NCI-H1694 treated with DMSO at 0.1 percent for 48 hours (cell line): ENCODE results near the gene NUMA1.
A peak's percentile ranks its signal among the peaks of the same experiment; 100 is the strongest.

ENCODE experiments used
- DNase-seq: peaks from one replicate; lab custom pipeline; 2025; lab: John Stamatoyannopoulos, UW

NUMA1 gene

GRCh38 chr11:71999798-72000197, 80.5 kb downstream of the NUMA1 start:
- no peak for DNase-seq

- DNase-seq, result no peak
Measured at GRCh38 chr11:71999362-71999761, 81.0 kb downstream of the NUMA1 start.

GRCh38 chr11:71998649-71999310, 81.6 kb downstream of the NUMA1 start, which contains the start of gene IL18BP:
IL18BP (plus strand) TSS chr11:71998909; CDS start chr11:71999985, 1,076 bp downstream.
- no peak for DNase-seq

- no peak for DNase-seq
Measured at GRCh38 chr11:71998061-71998460, 82.3 kb downstream of the NUMA1 start.

GRCh38 chr11:71997594-71997993, 82.7 kb downstream of the NUMA1 start:
- no peak for DNase-seq

DNA sequence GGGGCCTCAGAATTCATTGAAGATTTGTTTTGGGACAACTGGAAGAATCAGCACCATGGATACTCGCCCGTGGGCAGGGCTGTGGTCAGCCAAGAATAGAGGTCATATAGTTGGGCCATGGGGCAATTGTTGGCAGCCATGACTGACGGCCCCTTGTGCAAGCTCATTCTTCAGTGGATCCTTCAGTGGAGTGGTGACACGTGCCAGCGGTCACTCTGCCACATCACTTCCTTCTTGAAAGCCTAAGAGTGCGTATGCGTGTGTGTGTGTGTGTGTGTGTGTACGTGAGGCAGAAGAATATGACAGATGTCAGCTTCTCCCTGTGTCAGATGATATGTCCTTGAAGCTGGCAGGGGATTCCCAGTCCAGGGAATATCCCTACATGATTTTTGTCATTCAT, 83.4 kb downstream of the NUMA1 start:
- no peak for DNase-seq

DNA sequence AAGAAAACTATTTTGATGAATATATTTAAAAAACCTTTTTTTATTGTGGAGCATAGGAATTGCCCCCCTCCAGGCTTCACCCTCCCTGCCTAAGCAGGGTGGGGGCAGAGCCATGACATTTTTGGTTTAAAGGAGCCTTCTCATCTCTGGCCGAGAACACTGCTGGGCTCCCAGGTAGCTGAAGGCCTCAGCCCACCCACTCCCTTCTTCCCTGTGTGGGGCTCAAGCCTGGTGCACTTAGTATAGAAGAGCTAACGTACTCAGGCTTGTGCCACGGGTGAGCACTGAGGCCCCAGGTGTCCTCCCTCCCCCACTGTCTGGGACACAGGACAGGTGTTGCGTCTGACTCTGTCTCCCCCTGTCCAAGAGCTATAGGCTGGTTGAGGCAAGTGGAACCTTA, 83.8 kb downstream of the NUMA1 start:
- no peak for DNase-seq

- peak; percentile 26 for DNase-seq
Measured at GRCh38 chr11:71995726-71996291, 84.5 kb downstream of the NUMA1 start.

GRCh38 chr11:71994786-71995185, 85.6 kb downstream of the NUMA1 start:
- no peak for DNase-seq

- DNase-seq, result no peak
Measured at GRCh38 chr11:71992136-71992730, 88.1 kb downstream of the NUMA1 start.

DNA sequence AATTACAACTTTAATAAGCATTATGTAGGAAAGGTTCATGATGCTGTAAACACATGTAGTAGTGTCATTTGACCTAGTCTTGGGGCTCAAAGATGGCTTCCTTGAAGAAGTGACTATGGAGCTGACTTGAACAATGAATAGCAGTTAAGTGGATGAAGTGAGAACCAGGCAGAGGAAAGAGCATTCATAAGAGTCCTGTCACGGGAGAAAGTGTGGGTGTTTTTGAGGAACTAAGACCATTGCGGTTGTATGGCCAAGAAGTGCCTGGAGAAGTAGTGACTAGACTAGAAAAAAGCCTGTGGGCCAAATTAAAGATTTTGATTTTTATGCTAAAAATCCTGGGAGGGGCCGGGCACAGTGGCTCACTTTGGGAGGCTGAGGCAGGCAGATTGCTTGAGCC, 88.8 kb downstream of the NUMA1 start:
- no peak for DNase-seq

DNA sequence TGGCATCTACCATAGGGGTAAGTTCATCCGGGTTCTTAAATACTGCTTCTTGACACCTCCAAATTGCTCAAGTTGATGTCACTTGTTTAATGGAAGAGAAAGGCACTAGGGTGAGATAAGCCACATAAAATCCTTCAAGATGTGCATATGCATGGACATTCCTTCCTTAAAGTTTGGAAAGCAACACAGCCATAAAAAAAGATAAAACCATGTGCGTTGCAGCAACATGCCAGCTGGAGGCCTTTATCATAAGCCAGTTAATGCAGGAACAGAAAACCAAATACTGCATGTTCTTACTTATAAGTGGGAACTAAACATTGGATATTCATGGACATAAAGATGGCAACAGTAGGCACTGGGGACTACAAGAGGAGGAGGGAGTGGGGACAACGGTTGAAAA, 89.6 kb downstream of the NUMA1 start:
- no peak for DNase-seq

- no peak for DNase-seq
Measured at GRCh38 chr11:71988050-71988449, 92.3 kb downstream of the NUMA1 start.

GRCh38 chr11:71987521-71987920, 92.8 kb downstream of the NUMA1 start:
- DNase-seq, result no peak

DNA sequence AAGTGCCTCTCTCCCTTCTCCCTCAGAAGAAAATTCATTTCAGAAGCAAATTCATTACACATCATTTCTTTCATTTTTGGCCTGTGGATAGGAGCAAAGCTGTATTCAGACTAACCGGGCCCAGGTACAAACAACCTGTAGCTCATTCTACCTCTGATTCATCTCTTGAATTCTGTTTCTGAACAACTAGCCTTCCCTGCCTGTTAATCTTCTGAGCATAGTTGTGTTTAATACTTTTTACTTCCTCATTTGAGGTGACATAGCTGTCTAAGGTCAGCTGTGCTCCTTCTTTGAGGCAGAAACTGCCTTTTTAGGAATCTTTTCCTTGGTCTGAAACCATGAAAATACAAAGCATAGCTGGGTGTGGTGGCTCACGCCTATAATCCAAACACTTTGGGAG, 94.2 kb downstream of the NUMA1 start:
- DNase-seq, result no peak

GRCh38 chr11:71979602-71980001, 100.7 kb downstream of the NUMA1 start:
- no peak for DNase-seq

GRCh38 chr11:71979094-71979493, 101.2 kb downstream of the NUMA1 start:
- DNase-seq, result no peak

DNA sequence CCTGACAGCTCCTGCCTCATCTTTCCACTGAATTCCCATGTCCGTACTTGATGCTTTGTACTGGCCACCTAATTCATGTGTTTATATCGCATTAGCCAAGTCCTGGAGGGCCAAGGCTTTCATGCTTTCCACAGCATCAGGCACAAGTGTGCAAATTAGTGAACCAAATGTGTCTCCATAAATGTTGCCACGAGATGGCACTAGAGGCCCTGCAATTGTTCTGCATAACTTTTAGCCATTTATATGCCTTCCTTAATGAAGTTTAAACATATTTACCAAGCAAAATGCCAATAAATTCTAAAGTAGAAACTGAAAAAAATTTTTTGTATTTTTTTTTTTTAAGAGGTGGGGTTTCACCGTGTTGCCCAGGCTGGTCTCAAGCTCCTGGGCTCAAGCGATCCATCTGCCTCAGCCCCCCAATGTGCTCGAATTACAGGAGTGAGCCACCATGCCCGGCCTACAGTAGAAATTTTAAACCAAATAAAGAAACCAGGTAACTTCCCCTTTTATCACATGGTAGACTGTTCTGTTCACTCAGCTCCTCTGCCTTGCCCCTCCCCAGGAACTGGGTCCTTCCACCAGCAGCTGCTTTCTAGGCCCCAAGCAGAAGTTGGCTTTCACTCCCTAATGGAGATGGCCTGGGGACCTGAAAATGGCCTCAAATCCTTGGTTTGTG, 102.5 kb downstream of the NUMA1 start:
- peak; percentile 21 for DNase-seq

DNA sequence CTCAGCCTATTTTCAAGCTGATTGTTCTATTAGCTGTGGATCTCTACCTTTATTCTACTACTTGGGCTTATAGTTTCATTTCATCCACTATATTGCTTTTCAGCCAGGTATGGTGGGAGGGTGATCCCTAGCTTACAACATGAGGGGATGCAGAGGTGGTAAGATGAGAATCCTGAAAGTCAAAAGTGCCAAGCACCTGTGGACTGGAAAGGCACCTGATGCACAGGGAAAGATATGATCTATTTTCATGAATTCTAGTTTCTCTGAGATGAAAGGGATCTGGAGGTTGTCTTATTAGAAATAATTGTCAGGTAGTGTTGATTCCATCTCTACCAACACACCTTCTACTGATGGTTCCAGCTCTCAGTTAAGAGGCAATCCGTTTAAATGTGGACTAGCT, 103.3 kb downstream of the NUMA1 start:
- no peak for DNase-seq

DNA sequence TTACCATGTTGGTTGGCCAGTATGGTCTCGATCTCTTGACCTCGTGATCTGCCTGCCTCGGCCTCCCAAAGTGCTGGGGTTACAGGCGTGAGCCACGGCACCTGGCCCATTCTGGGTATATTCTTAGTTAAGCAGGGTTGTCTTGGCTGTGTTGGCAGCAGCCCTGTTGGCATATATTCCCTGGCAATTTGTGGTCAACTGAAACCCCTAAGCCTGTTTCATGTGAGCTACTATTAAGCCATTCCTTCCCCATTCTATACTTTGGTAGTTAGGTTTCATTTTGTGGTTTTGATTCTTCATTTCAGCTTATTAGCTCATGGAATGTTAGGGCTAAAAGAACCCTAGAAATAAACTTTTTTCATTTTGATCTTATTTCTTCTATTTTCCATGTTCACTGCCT, 103.8 kb downstream of the NUMA1 start:
- no peak for DNase-seq

GRCh38 chr11:71971680-71972079, 108.7 kb downstream of the NUMA1 start:
- DNase-seq, result no peak

DNA sequence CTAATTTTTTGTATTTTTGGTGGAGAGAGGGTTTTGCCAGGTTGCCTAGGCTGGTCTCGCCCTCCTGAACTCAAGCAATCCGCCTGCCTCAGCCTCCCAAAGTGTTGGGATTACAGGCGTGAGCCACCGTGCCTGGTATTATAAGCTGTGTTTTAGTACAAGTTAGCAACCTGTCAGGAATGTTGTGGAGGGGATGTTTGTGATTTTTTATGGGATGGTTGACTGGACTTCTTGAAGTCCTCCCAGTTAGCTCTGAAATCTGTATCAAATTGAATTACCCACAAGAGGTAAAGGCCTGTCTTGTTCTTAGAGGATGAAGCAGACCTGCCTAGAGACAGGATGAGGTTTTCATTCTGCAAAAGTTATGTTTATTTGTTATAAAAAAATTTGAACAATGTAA, 115.7 kb downstream of the NUMA1 start:
- DNase-seq, result no peak

- DNase-seq, result no peak
Measured at GRCh38 chr11:71963468-71963867, 116.9 kb downstream of the NUMA1 start.
